Tibial artery (tissue), 4 donors: ENCODE data around the gene GAMT.
A peak's percentile ranks its signal among the peaks of the same experiment; 100 is the strongest.

Source experiments
- DNase-seq, 2 donors: peaks; one replicate each; pipeline ENCODE4 v3.0.0-alpha.2; 2019
- H3K27ac ChIP-seq, 2 donors: fragments of 200-600 bp; sonication (generic) in 1 of 2; 1 replicate in 1 of 2; 2 replicates in 1 of 2; pipeline ENCODE4 v1.5.1; 2018 to 2019; ENCODE audit warnings: mild to moderate bottlenecking in 1 of 2
- H3K27me3 ChIP-seq, 2 donors: fragments of 200-600 bp; sonication (generic) in 1 of 2; one replicate each; pipeline versions ENCODE4 v1.5.1 to v1.6.0; 2016 to 2019
- H3K36me3 ChIP-seq, 3 donors: fragments of 200-600 bp; sonication (generic) in 2 of 3; one replicate each; pipeline ENCODE4 v1.5.1; 2016 to 2019; ENCODE audit warnings: mild to moderate bottlenecking in 2 of 3
- H3K4me1 ChIP-seq, 4 donors: fragments of 200-600 bp; sonication (generic) in 2 of 4; 1 replicate in 3 of 4; 2 replicates in 1 of 4; pipeline ENCODE4 v1.5.1; 2016 to 2019
- H3K4me3 ChIP-seq, 2 donors: fragments of 200-600 bp; sonication (generic) in 1 of 2; 1 replicate in 1 of 2; 2 replicates in 1 of 2; pipeline ENCODE4 v1.5.1; 2018 to 2019; ENCODE audit warnings: mild to moderate bottlenecking in 2 of 2
- H3K9me3 ChIP-seq, 3 donors: fragments of 200-600 bp; sonication (generic) in 1 of 3; one replicate each; pipeline ENCODE4 v1.5.1; 2016 to 2019
- CTCF ChIP-seq, 2 experiments: fragments of 200-600 bp in 1 of 2; fragments of 450-650 bp in 1 of 2; IDR thresholded peaks; one replicate each; pipeline ENCODE4 v1.5.1; 2017 to 2019; ENCODE audit warnings: antibody characterized with exemption in 2 of 2, mild to moderate bottlenecking in 1 of 2, moderate library complexity in 1 of 2
- intact Hi-C: fragments of 100-400 bp; cut with DNase I; formaldehyde crosslinking; loops from one replicate; pipeline ENCODE4 v1.15.0; 2023; ENCODE audit warnings: low total_unique reads

The GAMT gene

GRCh38 chr19:1401889-1402217 lies 511 bp upstream of the GAMT start:
- Histone ChIP-seq H3K27me3 (no peaks in the 10 kb centered on the region), H3K4me3 (peak overlapping the region; percentile 59 to 60), H3K4me1 (peaks cover 0 to 46% (median 33%) of the 10 kb centered on the region in 4 donors), H3K27ac (peak overlapping the region in 1 of 2 donors; percentile 36), H3K36me3 (peaks cover 0 to 5% (median 0%) of the 10 kb centered on the region in 3 donors), H3K9me3 (no peaks in the 10 kb centered on the region)
- intact Hi-C loops = loop anchor here (5.0 to 10.0 kb wide), 2 partner anchors 47 to 125 kb away; partner anchors contain the start of gene FAM174C
- no peak for TF ChIP-seq CTCF (IDR thresholded peaks at IDR 0.05)
- DNase-seq = no peak

GRCh38 chr19:1400281-1401137 lies 833 bp downstream of the GAMT start:
- Histone ChIP-seq H3K27ac (peak overlapping the region; percentile 36 to 50), H3K4me3 (peak overlapping the region; percentile 59 to 60), H3K4me1 (peaks cover 0 to 53% (median 39%) of the 10 kb centered on the region in 4 donors), H3K36me3 (peaks cover 0 to 9% (median 0%) of the 10 kb centered on the region in 3 donors), H3K27me3 (no peaks in the 10 kb centered on the region), H3K9me3 (no peaks in the 10 kb centered on the region)
- intact Hi-C loops = loop anchor here (5.0 to 10.0 kb wide), 2 partner anchors 46 to 123 kb away; partner anchors contain the start of gene FAM174C
- no peak for TF ChIP-seq CTCF (IDR thresholded peaks at IDR 0.05)
- DNase-seq = peak in 1 of 2 donors; percentile 84

- no peaks in the 10 kb centered on the region for H3K9me3 ChIP-seq
- no peak overlapping the region for H3K4me3 ChIP-seq
- H3K27me3 ChIP-seq = no peaks in the 10 kb centered on the region
- H3K27ac ChIP-seq = no peak overlapping the region
- H3K36me3 ChIP-seq = peaks cover 0 to 17% (median 0%) of the 10 kb centered on the region in 3 donors
- H3K4me1 ChIP-seq = peaks cover 0 to 57% (median 42%) of the 10 kb centered on the region in 4 donors
- intact Hi-C loops = loop anchor here (5.0 to 10.0 kb wide), 2 partner anchors 45 to 122 kb away; partner anchors contain the start of gene FAM174C
- no peak for TF ChIP-seq CTCF (IDR thresholded peaks at IDR 0.05)
- DNase-seq = no peak
These were observed 1.6 kb downstream of the GAMT start for GRCh38 chr19:1399745-1400144.

GRCh38 chr19:1399079-1399478 lies 2.3 kb downstream of the GAMT start:
- Histone ChIP-seq H3K4me1 (peaks cover 0 to 57% (median 44%) of the 10 kb centered on the region in 4 donors), H3K36me3 (peaks cover 0 to 23% (median under 1%) of the 10 kb centered on the region in 3 donors), H3K27ac (no peak overlapping the region), H3K9me3 (no peaks in the 10 kb centered on the region), H3K4me3 (no peak overlapping the region), H3K27me3 (no peaks in the 10 kb centered on the region)
- DNase-seq = no peak
- TF ChIP-seq CTCF (IDR thresholded peaks at IDR 0.05) = no peak
- intact Hi-C loops = no loop called here

- no peak for TF ChIP-seq CTCF (IDR thresholded peaks at IDR 0.05)
- Histone ChIP-seq H3K36me3 (peaks cover 10 to 36% (median 12%) of the 10 kb centered on the region in 3 donors), H3K27ac (no peak overlapping the region), H3K9me3 (no peaks in the 10 kb centered on the region), H3K4me1 (peaks cover 0 to 55% (median 40%) of the 10 kb centered on the region in 4 donors), H3K4me3 (no peak overlapping the region), H3K27me3 (no peaks in the 10 kb centered on the region)
- no peak for DNase-seq
- intact Hi-C loops = no loop called here
These were observed 3.5 kb downstream of the GAMT start for GRCh38 chr19:1397838-1398237.
